ENCODE measurements around the gene ANLN.
"Not testable (repeated sequence)": the region's sequence is repeated elsewhere in the genome, so short reads cannot be mapped to it uniquely, and the experiment has no call there.

The ANLN gene

GRCh38 chr7:36367561-36368077 lies 22.0 kb upstream of the ANLN start:
- H3K9me3 ChIP-seq, result no peaks in the 10 kb centered on the region
- peaks cover 0 to 7% (median 5%) of the 10 kb centered on the region in 4 donors for H3K4me1 ChIP-seq
- no peak for DNase-seq
- peak overlapping the region; percentile 74 to 87 for H3K27ac ChIP-seq
- H3K36me3 ChIP-seq, result no peaks in the 10 kb centered on the region
- no peak for TF ChIP-seq CTCF (IDR thresholded peaks at IDR 0.05)
- H3K4me3 ChIP-seq, result peak overlapping the region; percentile 82 to 99
- no peaks in the 10 kb centered on the region for H3K27me3 ChIP-seq
- intact Hi-C loops (cut with DNase I; ENCODE audit: low total_unique reads), result loop anchor here (2.0 kb wide), 1 partner anchor 21 kb away; the partner anchor contains the start of gene ANLN

- no peak for TF ChIP-seq CTCF (IDR thresholded peaks at IDR 0.05)
- Histone ChIP-seq H3K27me3 (no peaks in the 10 kb centered on the region), H3K4me3 (no peak overlapping the region), H3K36me3 (no peaks in the 10 kb centered on the region), H3K27ac (no peak overlapping the region), H3K4me1 (peaks cover 0 to 7% (median 5%) of the 10 kb centered on the region in 4 donors), H3K9me3 (no peaks in the 10 kb centered on the region)
- intact Hi-C loops (cut with DNase I; ENCODE audit: low total_unique reads), result no loop called here
- no peak for DNase-seq
Measured at GRCh38 chr7:36368496-36368895, 21.2 kb upstream of the ANLN start.

GRCh38 chr7:36369171-36369570 lies 20.5 kb upstream of the ANLN start:
- peaks cover 0 to 7% (median 5%) of the 10 kb centered on the region in 4 donors for H3K4me1 ChIP-seq
- TF ChIP-seq CTCF (IDR thresholded peaks at IDR 0.05), result no peak
- no peak overlapping the region for H3K4me3 ChIP-seq
- intact Hi-C loops (cut with DNase I; ENCODE audit: low total_unique reads), result no loop called here
- no peaks in the 10 kb centered on the region for H3K9me3 ChIP-seq
- no peaks in the 10 kb centered on the region for H3K36me3 ChIP-seq
- no peaks in the 10 kb centered on the region for H3K27me3 ChIP-seq
- DNase-seq, result no peak
- no peak overlapping the region for H3K27ac ChIP-seq

GRCh38 chr7:36370046-36370445 lies 19.6 kb upstream of the ANLN start:
- Histone ChIP-seq H3K4me3 (no peak overlapping the region), H3K27ac (no peak overlapping the region), H3K27me3 (no peaks in the 10 kb centered on the region), H3K9me3 (no peaks in the 10 kb centered on the region), H3K36me3 (no peaks in the 10 kb centered on the region), H3K4me1 (peaks cover 0 to 7% (median 5%) of the 10 kb centered on the region in 4 donors)
- DNase-seq, result no peak
- TF ChIP-seq CTCF (IDR thresholded peaks at IDR 0.05), result no peak
- intact Hi-C loops (cut with DNase I; ENCODE audit: low total_unique reads), result no loop called here

- Histone ChIP-seq H3K27ac (no peak overlapping the region), H3K4me3 (no peak overlapping the region), H3K4me1 (peaks cover 0 to 7% (median 5%) of the 10 kb centered on the region in 4 donors), H3K36me3 (no peaks in the 10 kb centered on the region), H3K9me3 (no peaks in the 10 kb centered on the region), H3K27me3 (no peaks in the 10 kb centered on the region)
- no peak for DNase-seq
- TF ChIP-seq CTCF (IDR thresholded peaks at IDR 0.05), result no peak
- intact Hi-C loops (cut with DNase I; ENCODE audit: low total_unique reads), result no loop called here
Measured at GRCh38 chr7:36372156-36372555, 17.5 kb upstream of the ANLN start.

GRCh38 chr7:36378555-36378954 lies 11.1 kb upstream of the ANLN start:
- H3K27ac ChIP-seq; H3K36me3 ChIP-seq; DNase-seq; H3K9me3 ChIP-seq; H3K4me1 ChIP-seq; H3K4me3 ChIP-seq; intact Hi-C loops (cut with DNase I; ENCODE audit: low total_unique reads); H3K27me3 ChIP-seq: not testable (repeated sequence)
